ENCODE results near the gene AFAP1.

DNA sequence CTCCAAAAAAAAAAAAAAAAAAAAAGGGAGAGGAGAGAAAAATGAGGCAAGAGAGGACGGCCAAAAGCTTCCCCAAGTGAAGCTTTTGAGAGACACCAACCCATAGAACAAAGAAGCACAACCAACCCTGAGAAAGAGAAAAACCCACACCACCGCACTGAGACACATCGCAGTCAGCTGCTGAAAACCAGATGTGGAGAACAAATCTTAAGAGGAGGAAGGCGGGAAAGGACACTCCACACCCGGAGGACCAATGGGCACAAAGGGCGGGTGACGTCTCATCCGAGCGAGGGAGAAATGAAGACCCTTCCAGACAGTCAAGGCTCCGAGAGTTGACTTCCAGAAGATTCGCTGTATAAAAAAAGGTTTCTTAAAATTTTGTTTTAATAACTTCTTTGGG is 112.1 kb downstream of the AFAP1 start:
- TF ChIP-seq, protein P1, sequence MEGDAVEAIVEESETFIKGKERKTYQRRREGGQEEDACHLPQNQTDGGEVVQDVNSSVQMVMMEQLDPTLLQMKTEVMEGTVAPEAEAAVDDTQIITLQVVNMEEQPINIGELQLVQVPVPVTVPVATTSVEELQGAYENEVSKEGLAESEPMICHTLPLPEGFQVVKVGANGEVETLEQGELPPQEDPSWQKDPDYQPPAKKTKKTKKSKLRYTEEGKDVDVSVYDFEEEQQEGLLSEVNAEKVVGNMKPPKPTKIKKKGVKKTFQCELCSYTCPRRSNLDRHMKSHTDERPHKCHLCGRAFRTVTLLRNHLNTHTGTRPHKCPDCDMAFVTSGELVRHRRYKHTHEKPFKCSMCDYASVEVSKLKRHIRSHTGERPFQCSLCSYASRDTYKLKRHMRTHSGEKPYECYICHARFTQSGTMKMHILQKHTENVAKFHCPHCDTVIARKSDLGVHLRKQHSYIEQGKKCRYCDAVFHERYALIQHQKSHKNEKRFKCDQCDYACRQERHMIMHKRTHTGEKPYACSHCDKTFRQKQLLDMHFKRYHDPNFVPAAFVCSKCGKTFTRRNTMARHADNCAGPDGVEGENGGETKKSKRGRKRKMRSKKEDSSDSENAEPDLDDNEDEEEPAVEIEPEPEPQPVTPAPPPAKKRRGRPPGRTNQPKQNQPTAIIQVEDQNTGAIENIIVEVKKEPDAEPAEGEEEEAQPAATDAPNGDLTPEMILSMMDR (IDR thresholded peaks at IDR 0.05), result no peak
- TF ChIP-seq EZH2 (IDR thresholded peaks at IDR 0.05), result no peak

Data from neural progenitor cell (in vitro differentiated cells).